DND-41 (cell line): ENCODE results near the gene CDHR3.

Experiments
- ATAC-seq: fragments of 200-7000 bp; cut with Tn5 transposase; 3 replicates; pipeline ENCODE4 v1.9.1; 2021; ENCODE audit warnings: low read depth; ENCODE audit not compliant: insufficient read depth
- DNase-seq: peaks from one replicate; pipeline ENCODE4 v3.0.0-alpha.2; 2020
- H2AFZ ChIP-seq: 2 replicates; pipeline ENCODE4 v1.6.0; 2012; ENCODE audit warnings: low read depth, low read length
- H3K27ac ChIP-seq: 2 replicates; pipeline ENCODE4 v1.5.1; 2012; ENCODE audit warnings: low read length, inconsistent platforms
- H3K27me3 ChIP-seq: fragments of 200-600 bp; sonication (generic); 2 replicates; pipeline ENCODE4 v1.6.0; 2012; ENCODE audit warnings: low read length, mild to moderate bottlenecking, inconsistent platforms; ENCODE audit not compliant: insufficient read depth, poor library complexity
- H3K36me3 ChIP-seq: 2 replicates; pipeline ENCODE4 v1.5.1; 2012; ENCODE audit warnings: low read length, inconsistent platforms; ENCODE audit not compliant: insufficient read depth
- H3K4me1 ChIP-seq: 2 replicates; pipeline ENCODE4 v1.5.1; 2012; ENCODE audit warnings: mild to moderate bottlenecking, low read length; ENCODE audit not compliant: insufficient read depth
- H3K4me2 ChIP-seq: 2 replicates; pipeline ENCODE4 v1.6.0; 2012; ENCODE audit warnings: mild to moderate bottlenecking, moderate library complexity, low read length, inconsistent platforms; ENCODE audit not compliant: insufficient read depth
- H3K4me3 ChIP-seq, 2 experiments: fragments of 200-600 bp in 1 of 2; shearing (Covaris generic) in 1 of 2; 2 replicates each; pipeline ENCODE4 v1.5.1; 2012 to 2016; ENCODE audit warnings: inconsistent platforms in 2 of 2, low read length in 2 of 2, mild to moderate bottlenecking in 2 of 2, low read depth in 1 of 2, moderate library complexity in 1 of 2
- H3K79me2 ChIP-seq: 2 replicates; pipeline ENCODE4 v1.6.0; 2012; ENCODE audit warnings: low read length, inconsistent platforms; ENCODE audit not compliant: insufficient read depth
- H3K9ac ChIP-seq: 2 replicates; pipeline ENCODE4 v1.6.0; 2012; ENCODE audit warnings: low read depth, mild to moderate bottlenecking, inconsistent platforms, low read length, moderate library complexity
- H3K9me3 ChIP-seq: 2 replicates; pipeline ENCODE4 v1.5.1; 2012; ENCODE audit warnings: low read length, moderate library complexity, mild to moderate bottlenecking, inconsistent platforms; ENCODE audit not compliant: insufficient read depth, severe bottlenecking
- H4K20me1 ChIP-seq: 2 replicates; pipeline ENCODE4 v1.6.0; 2012; ENCODE audit warnings: low read length; ENCODE audit not compliant: insufficient read depth
- EZH2 ChIP-seq: IDR thresholded peaks from 3 replicates; pipeline ENCODE4 v1.6.1; 2012; ENCODE audit warnings: borderline replicate concordance, low read depth, mild to moderate bottlenecking, moderate library complexity, low read length, inconsistent platforms; ENCODE audit not compliant: severe bottlenecking
- TF ChIP-seq, protein P1 (sequence below): IDR thresholded peaks from 2 replicates; pipeline ENCODE4 v1.5.1; 2012; ENCODE audit warnings: borderline replicate concordance, low read length, moderate library complexity, mild to moderate bottlenecking; ENCODE audit not compliant: poor library complexity, severe bottlenecking; ENCODE audit errors: extremely low read depth

The CDHR3 gene

DNA sequence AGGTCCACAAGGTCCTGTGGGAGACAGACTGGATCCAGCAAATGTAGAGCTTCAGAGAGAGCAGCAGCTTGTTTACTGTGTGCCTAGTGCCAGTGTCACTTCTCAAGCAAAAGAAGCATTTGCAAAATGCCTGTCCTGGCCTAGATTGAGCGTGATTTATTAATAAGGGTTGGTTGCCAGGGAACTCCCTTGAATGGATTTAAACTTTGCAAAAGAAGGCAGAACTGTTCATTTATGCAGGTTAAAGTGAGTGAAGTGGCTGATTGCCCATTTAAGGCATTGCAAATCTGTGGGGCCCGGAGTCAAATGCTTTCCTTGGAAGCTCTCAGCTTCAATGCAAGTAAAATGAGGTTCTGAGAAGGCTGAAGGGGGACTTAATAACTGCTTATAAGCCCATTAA lies 71.3 kb downstream of the CDHR3 start:
- Histone ChIP-seq H3K27ac (no peak overlapping the region), H3K4me1 (no peaks in the 10 kb centered on the region), H3K36me3 (no peaks in the 10 kb centered on the region), H3K9me3 (no peaks in the 10 kb centered on the region), H3K4me3 (no peak overlapping the region), H3K27me3 (peaks cover 84% of the 10 kb centered on the region), H3K4me2 (no peak overlapping the region), H3K79me2 (no peaks in the 10 kb centered on the region), H4K20me1 (peaks cover 23% of the 10 kb centered on the region), H3K9ac (no peak overlapping the region), H2AFZ (no peak overlapping the region)
- ATAC-seq (no peak), DNase-seq (no peak)
- TF ChIP-seq, protein P1, sequence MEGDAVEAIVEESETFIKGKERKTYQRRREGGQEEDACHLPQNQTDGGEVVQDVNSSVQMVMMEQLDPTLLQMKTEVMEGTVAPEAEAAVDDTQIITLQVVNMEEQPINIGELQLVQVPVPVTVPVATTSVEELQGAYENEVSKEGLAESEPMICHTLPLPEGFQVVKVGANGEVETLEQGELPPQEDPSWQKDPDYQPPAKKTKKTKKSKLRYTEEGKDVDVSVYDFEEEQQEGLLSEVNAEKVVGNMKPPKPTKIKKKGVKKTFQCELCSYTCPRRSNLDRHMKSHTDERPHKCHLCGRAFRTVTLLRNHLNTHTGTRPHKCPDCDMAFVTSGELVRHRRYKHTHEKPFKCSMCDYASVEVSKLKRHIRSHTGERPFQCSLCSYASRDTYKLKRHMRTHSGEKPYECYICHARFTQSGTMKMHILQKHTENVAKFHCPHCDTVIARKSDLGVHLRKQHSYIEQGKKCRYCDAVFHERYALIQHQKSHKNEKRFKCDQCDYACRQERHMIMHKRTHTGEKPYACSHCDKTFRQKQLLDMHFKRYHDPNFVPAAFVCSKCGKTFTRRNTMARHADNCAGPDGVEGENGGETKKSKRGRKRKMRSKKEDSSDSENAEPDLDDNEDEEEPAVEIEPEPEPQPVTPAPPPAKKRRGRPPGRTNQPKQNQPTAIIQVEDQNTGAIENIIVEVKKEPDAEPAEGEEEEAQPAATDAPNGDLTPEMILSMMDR = no peak
- TF ChIP-seq EZH2 = no peak

DNA sequence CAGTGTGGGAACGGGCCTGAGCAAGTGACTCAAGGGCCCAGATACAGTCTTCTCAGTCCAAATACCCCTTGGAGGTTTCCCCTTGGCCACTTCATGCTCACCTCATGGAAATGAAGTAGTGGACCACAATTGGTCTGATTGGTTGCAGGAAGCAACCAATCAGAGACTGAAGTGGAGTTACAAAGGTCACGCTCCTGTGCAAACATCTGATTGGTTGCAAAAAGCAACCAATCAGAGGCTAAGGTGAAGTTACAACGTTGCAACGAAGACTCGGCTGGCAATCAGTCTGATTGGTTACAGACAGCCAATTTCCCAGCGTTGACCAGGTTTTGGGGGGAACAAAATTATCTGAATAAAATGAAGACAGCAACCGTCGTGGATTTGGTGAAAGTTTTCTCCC lies 72.5 kb downstream of the CDHR3 start:
- no peaks in the 10 kb centered on the region for H3K79me2 ChIP-seq
- DNase-seq (no peak), ATAC-seq (no peak)
- no peak overlapping the region for H2AFZ ChIP-seq
- no peak overlapping the region for H3K4me3 ChIP-seq
- no peak for TF ChIP-seq EZH2
- H3K36me3 ChIP-seq = no peaks in the 10 kb centered on the region
- no peak overlapping the region for H3K4me2 ChIP-seq
- H3K27ac ChIP-seq = no peak overlapping the region
- H3K9ac ChIP-seq = no peak overlapping the region
- no peaks in the 10 kb centered on the region for H3K9me3 ChIP-seq
- H3K4me1 ChIP-seq = no peaks in the 10 kb centered on the region
- peaks cover 81% of the 10 kb centered on the region for H3K27me3 ChIP-seq
- peaks cover 18% of the 10 kb centered on the region; the same call in 1 of the 2 replicates for H4K20me1 ChIP-seq

DNA sequence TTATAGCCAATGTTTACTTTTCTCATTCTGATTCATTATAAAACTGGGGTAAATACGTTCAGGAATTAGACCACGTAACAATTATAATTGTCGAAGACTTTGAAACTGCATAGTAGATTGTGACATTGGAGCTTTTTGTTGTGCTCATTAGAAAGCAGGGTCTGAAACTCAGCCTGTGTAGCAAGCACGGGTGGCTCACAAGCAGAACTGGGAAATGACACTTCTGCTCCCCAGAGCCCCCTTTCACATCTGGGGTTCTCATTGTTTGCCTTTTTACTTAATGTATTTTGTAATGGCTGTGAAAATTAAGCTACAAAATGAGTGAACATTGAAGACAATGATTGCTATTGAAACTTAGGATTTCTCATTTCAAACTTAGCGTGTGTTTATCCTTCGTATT lies 72.9 kb downstream of the CDHR3 start:
- no peak overlapping the region for H3K27ac ChIP-seq
- H2AFZ ChIP-seq = no peak overlapping the region
- ATAC-seq (no peak), DNase-seq (no peak)
- H3K4me2 ChIP-seq = no peak overlapping the region
- no peaks in the 10 kb centered on the region for H3K4me1 ChIP-seq
- no peaks in the 10 kb centered on the region for H3K9me3 ChIP-seq
- peaks cover 17% of the 10 kb centered on the region; the same call in 1 of the 2 replicates for H4K20me1 ChIP-seq
- no peaks in the 10 kb centered on the region for H3K79me2 ChIP-seq
- no peak overlapping the region for H3K4me3 ChIP-seq
- H3K27me3 ChIP-seq = peaks cover 81% of the 10 kb centered on the region
- no peak overlapping the region for H3K9ac ChIP-seq
- TF ChIP-seq, protein P1 = no peak
- TF ChIP-seq EZH2 = no peak
- H3K36me3 ChIP-seq = no peaks in the 10 kb centered on the region

DNA sequence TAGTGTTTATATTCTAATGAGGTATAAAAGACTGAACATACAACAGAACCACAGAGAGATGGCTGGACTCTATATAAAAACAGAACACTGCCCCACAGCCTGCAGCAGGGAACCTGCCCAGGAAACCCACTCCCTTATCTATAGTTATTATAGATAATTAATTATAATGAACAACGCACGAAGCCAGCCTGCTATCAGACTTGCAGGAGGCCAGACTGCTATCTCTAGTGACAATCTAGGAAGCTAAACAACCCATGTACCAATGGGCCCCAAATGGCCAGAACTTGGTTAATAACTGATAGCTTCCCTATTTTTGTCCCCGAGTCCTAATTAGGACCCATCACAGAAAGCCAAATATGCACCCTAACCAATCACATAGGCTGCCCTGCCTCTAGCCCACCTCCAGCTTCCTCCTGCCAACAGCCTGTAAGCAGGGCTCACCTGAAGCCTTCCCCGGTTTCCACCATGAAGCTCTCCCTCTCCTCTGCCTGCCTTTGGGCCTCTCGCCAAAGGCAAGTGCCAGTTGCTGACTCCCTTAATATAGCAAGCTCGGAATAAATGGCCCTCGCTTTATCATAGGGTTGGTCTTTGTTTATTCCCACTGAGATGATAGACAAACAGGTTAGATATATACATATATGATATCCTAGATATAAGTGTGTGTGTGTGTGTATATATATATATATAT lies 74.6 kb downstream of the CDHR3 start:
- ATAC-seq (no peak), DNase-seq (no peak)
- Histone ChIP-seq H3K36me3 (no peaks in the 10 kb centered on the region), H3K9me3 (no peaks in the 10 kb centered on the region), H3K4me3 (no peak overlapping the region), H3K4me1 (peaks cover 3% of the 10 kb centered on the region), H3K9ac (no peak overlapping the region), H3K4me2 (no peak overlapping the region), H4K20me1 (peaks cover 17% of the 10 kb centered on the region; the same call in 1 of the 2 replicates), H2AFZ (no peak overlapping the region), H3K27ac (no peak overlapping the region), H3K79me2 (no peaks in the 10 kb centered on the region), H3K27me3 (peaks cover 72% of the 10 kb centered on the region)
- TF ChIP-seq, protein P1 = no peak
- no peak for TF ChIP-seq EZH2
